Vagina (tissue), 2 donors: ENCODE data around the gene SLC25A47. TPM values are rescaled to one million over a fixed set of nuclear protein-coding genes. Genes with fewer than 3 reads are reported as not detected.
A peak's percentile ranks its signal among the peaks of the same experiment; 100 is the strongest.

Experiments used
- DNase-seq, 2 donors: peaks; one replicate each; pipeline ENCODE4 v3.0.0-alpha.2; 2017; ENCODE audit errors: extremely low spot score in 2 of 2
- H3K27ac ChIP-seq: fragments of 200-600 bp; sonication (generic); one replicate; pipeline ENCODE4 v1.5.1; 2019
- H3K27me3 ChIP-seq: fragments of 200-600 bp; sonication (generic); one replicate; pipeline ENCODE4 v1.5.1; 2019
- H3K36me3 ChIP-seq, 2 donors: fragments of 200-600 bp; sonication (generic); one replicate each; pipeline ENCODE4 v1.5.1; 2017 to 2019
- H3K4me1 ChIP-seq: fragments of 200-600 bp; sonication (generic); one replicate; pipeline ENCODE4 v1.5.1; 2019
- H3K4me3 ChIP-seq, 2 donors: fragments of 200-600 bp; sonication (generic); 1 replicate in 1 of 2; 2 replicates in 1 of 2; pipeline ENCODE4 v1.5.1; 2016 to 2019
- H3K9me3 ChIP-seq: fragments of 200-600 bp; sonication (generic); one replicate; pipeline ENCODE4 v1.5.1; 2019
- CTCF ChIP-seq, 3 experiments: fragments of 450-650 bp in 2 of 3; fragments of 200-600 bp in 1 of 3; sonication (generic) in 1 of 3; IDR thresholded peaks; one replicate each; pipeline ENCODE4 v1.5.1; 2017 to 2019; ENCODE audit warnings: antibody characterized with exemption in 3 of 3, mild to moderate bottlenecking in 2 of 3, moderate library complexity in 2 of 3
- POLR2A ChIP-seq, 2 donors: fragments of 450-650 bp; IDR thresholded peaks; one replicate each; pipeline ENCODE4 v1.6.1; 2017; ENCODE audit warnings: antibody characterized with exemption in 2 of 2, mild to moderate bottlenecking in 2 of 2, moderate library complexity in 2 of 2
- POLR2AphosphoS5 ChIP-seq, 2 donors: sonication (generic); formaldehyde crosslinking; IDR thresholded peaks; one replicate each; pipeline ENCODE4 v1.9.0; 2017; ENCODE audit warnings: antibody characterized with exemption in 2 of 2, mild to moderate bottlenecking in 2 of 2, low read depth in 1 of 2; ENCODE audit not compliant: insufficient read depth in 1 of 2
- intact Hi-C: fragments of 100-400 bp; cut with DNase I; formaldehyde crosslinking; loops from one replicate; pipeline ENCODE4 v1.15.1; 2023
- total RNA-seq: library from RNA; depleted of rRNA; stranded (reverse); fragments of >200 nt; gene quantifications from one replicate; pipeline ENCODE4 v1.2.3, GENCODE V29; 2016

SLC25A47 gene
- total RNA-seq, 1 donor from 2014 or later: not detected

DNA sequence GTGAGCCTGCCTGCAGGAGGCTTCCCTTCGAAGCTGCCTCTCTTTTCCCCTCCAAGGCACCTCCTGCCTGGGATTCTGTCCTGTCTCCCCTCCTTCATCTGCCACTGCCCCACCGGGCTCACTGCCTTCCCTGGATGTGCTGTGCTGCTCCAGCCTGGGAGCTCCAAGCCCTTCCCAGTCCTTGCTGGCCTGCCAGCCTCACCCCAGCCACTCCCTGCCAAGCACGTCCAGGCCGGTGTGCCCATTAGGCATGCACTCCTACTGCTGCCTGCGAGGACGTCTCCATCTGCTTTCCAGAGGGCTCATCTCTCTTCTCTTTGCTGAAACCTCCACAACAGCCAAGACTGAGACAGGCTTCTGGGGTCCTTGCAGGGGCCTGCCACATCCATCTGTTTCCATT lies 8.4 kb upstream of the SLC25A47 start:
- intact Hi-C loops: no loop called here
- H3K27ac ChIP-seq: no peak overlapping the region
- peaks cover 30% of the 10 kb centered on the region for H3K4me1 ChIP-seq

GRCh38 chr14:100317389-100317788 lies 5.8 kb upstream of the SLC25A47 start:
- Histone ChIP-seq H3K36me3 (no peaks in the 10 kb centered on the region), H3K27me3 (no peaks in the 10 kb centered on the region), H3K4me1 (peaks cover 29% of the 10 kb centered on the region), H3K27ac (peak overlapping the region; percentile 51), H3K9me3 (no peaks in the 10 kb centered on the region), H3K4me3 (no peak overlapping the region)
- intact Hi-C loops: no loop called here
- no peak for DNase-seq
- no peak for TF ChIP-seq POLR2A (IDR thresholded peaks at IDR 0.05)
- TF ChIP-seq POLR2AphosphoS5 (IDR thresholded peaks at IDR 0.05; ENCODE audit: insufficient read depth in 1 of 2, low read depth in 1 of 2): no peak
- TF ChIP-seq CTCF (IDR thresholded peaks at IDR 0.05): no peak

More for the DNA sequence above, 8.4 kb upstream of the SLC25A47 start:
- Histone ChIP-seq H3K27me3 (no peaks in the 10 kb centered on the region), H3K36me3 (no peaks in the 10 kb centered on the region), H3K4me3 (no peak overlapping the region), H3K9me3 (no peaks in the 10 kb centered on the region)
- DNase-seq: no peak
- TF ChIP-seq POLR2A (IDR thresholded peaks at IDR 0.05) (no peak), POLR2AphosphoS5 (IDR thresholded peaks at IDR 0.05; ENCODE audit: insufficient read depth in 1 of 2, low read depth in 1 of 2) (no peak), CTCF (IDR thresholded peaks at IDR 0.05) (no peak)

DNA sequence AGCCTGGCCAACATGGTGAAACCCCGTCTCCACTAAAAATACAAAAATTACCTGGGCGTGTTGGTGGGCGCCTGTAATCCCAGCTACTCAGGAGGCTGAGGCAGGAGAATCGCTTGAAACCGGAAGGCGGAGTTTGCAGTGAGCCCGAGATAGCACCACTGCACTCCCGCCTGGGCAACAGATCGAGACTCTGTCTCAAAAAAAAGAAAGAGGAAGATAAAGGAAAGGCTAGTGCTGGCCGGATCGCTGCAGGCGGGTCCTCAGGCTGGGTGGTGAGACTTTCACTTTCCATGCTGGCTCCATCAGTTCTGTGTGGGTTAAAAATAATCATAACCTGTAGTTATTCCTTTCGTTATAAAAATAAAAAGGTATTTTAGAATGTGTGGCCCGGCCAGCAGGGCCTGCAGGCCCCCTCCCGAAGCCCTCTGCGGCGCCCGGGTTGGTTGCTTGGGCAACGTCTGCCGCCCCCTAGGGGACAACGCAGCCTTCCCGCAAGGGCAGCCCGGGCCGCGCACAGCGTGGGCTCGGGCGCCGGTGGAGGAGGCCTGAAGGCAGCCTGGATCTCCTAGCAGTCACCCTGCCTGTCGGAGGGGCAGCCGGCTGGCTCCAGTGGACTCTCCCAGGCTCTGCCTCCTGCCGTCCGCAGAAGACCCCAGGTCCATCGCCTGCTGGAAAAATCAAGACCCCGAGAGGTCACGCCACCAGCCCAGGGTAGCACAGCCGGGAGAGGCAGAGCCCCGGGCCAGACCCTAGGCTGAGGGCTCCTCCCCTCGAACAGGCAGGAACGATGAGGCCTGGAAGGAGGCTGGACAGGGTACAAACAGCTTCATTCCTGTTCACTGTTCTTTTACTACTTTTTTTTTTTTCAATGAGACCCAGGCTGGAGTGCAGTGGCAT lies 5.0 kb upstream of the SLC25A47 start:
- Histone ChIP-seq H3K27me3 (no peaks in the 10 kb centered on the region), H3K9me3 (no peaks in the 10 kb centered on the region), H3K36me3 (no peaks in the 10 kb centered on the region), H3K27ac (peak overlapping the region; percentile 51), H3K4me1 (peaks cover 21% of the 10 kb centered on the region), H3K4me3 (peak overlapping the region; percentile 39 to 41)
- intact Hi-C loops: no loop called here
- peak; percentile 49 to 79 (median 65) for TF ChIP-seq CTCF (IDR thresholded peaks at IDR 0.05)
- TF ChIP-seq POLR2AphosphoS5 (IDR thresholded peaks at IDR 0.05; ENCODE audit: insufficient read depth in 1 of 2, low read depth in 1 of 2): no peak
- no peak for DNase-seq

GRCh38 chr14:100320157-100320856 lies 2.8 kb upstream of the SLC25A47 start:
- Histone ChIP-seq H3K9me3 (no peaks in the 10 kb centered on the region), H3K27ac (no peak overlapping the region), H3K4me1 (peaks cover 15% of the 10 kb centered on the region), H3K27me3 (no peaks in the 10 kb centered on the region), H3K4me3 (no peak overlapping the region), H3K36me3 (no peaks in the 10 kb centered on the region)
- intact Hi-C loops: no loop called here
- no peak for DNase-seq
- TF ChIP-seq CTCF (IDR thresholded peaks at IDR 0.05) (no peak), POLR2AphosphoS5 (IDR thresholded peaks at IDR 0.05; ENCODE audit: insufficient read depth in 1 of 2, low read depth in 1 of 2) (no peak), POLR2A (IDR thresholded peaks at IDR 0.05) (no peak)
